HK-2 (cell line): Measurements from ENCODE around the gene SEPTIN3.

ENCODE experiments used
- DNase-seq: peaks from one replicate; pipeline ENCODE4 v3.0.0-alpha.2; 2018; ENCODE audit not compliant: unreplicated experiment

Gene SEPTIN3

GRCh38 chr22:41975299-41976069, 6.2 kb downstream of the SEPTIN3 start:
- DNase-seq, result no peak

DNA sequence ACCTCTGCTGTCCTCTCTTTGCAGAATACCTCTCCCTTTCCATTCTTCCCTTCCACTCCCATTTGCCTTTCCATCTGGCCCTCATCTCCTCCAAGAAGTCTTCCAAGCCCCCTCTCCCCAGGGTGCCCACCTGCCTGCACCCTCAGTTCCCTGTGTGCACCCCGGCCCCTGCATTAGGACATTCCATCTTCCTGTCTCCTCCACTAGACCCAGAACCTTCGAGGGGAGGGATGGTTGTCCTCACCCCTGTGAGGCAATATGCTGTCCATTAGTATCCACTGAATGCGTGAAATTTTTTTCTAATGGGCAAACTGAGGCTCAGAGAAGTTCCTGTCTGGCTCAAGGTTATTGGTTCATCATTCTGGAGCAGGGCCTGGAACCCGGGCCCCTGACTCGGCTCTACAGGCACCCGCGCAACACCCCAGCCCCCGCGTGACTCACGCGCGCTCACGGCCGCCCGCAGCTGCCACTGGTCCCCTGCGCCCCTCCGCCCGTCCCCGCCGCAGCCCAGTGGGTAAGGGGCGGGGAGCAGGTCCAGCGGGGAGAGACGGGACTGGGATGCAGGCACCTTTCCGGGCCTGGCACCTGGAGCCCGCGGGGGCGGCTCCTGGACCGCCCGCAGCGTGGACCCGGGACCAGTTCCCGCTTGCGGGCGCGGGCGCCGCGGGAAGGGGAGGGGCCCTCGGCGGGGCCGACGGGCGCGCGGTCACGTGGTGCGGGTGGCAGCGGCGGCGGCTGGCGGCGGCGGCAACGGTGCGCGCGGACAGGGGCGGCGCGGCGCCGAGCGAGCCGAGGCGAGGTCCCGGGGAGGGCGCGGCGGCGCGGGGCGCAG, 7.0 kb downstream of the SEPTIN3 start:
- no peak for DNase-seq

GRCh38 chr22:41976961-41977566, 7.8 kb downstream of the SEPTIN3 start:
- DNase-seq, result no peak

- no peak for DNase-seq
These were observed 9.5 kb downstream of the SEPTIN3 start for GRCh38 chr22:41978732-41979131.

DNA sequence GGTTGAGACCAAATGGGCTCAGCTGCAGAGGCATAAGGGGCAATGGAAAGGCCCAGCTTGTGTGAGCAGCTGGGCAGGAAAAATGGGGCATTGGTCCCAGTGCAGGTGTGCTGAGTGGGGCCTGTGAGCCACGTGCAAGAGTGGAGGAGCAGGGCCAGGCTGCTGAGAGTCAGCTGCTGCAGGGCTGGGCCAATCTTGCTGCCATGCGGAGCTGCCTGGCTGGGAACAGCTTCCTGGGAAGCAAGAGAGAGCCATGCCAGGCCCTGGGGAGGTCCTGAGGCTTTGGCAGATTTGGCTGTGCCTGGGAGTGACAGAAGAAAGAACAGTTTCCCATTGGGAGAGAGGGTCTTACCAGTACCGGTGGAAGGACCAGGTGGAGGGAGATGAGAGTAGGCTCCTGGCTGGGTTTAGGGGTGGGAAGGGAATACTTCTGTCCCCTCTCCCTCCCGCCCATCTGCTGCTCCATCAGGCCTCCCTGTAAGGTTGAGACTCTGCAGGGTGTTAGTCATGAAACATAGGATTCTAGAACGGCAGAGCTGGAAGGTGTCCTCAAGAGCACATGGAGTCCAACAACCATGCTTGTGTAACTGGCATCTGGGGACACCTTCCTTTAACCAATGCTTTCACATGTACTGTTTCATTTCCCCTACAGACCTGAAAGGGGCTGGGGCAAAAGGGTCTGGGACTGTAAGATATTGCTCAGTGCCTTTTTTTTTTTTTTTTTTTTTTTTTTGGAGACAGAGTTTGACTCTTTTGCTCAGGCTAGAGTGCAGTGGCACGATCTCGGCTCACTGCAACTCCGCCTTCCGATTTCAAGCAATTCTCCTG, 10.4 kb downstream of the SEPTIN3 start:
- no peak for DNase-seq

GRCh38 chr22:41982865-41983264, 13.6 kb downstream of the SEPTIN3 start:
- DNase-seq, result no peak

- no peak for DNase-seq
These were observed 14.5 kb downstream of the SEPTIN3 start for GRCh38 chr22:41983513-41984405.

DNA sequence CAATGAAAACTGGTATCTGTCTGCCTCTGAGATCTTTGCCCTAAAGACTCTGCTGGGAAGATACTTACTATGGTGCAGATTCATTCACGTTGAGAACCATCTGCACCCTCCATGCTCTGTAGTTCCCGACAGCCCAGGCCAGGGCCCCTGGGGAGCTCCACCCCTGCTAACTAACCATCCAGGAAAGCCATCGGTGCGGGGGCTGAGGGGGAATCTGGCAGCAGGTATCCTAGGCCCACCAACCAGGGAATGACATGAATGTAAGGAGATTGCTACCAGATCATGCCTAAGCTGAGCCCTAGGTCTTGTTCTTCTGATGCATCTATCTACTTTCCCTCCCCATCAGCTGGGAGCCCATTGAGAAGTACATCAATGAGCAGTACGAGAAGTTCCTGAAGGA, 18.0 kb downstream of the SEPTIN3 start:
- DNase-seq, result no peak

DNA sequence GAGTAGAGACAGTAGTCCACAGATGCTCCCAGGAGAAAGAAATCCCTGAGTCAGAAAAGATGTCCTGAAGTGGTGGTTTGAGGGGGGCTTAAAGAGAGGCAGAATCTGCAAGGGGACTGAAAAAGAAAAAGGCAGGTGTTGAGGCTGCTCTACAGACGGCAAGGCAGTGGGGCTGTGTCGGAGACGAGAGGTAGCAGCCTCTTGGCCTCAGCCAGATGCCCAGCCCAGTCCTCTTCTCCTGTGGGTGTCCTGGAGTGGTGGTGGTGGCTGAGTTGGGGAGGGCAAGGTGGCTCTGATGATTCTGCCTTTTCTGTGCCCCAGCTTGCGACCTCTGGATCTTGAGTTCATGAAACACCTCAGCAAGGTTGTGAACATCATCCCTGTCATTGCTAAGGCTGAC, 20.0 kb downstream of the SEPTIN3 start:
- no peak for DNase-seq

- no peak for DNase-seq
These were observed 21.9 kb downstream of the SEPTIN3 start for GRCh38 chr22:41991111-41991510.

- no peak for DNase-seq
These were observed 23.3 kb downstream of the SEPTIN3 start for GRCh38 chr22:41992496-41992895.

- no peak for DNase-seq
These were observed 26.0 kb downstream of the SEPTIN3 start for GRCh38 chr22:41995211-41995610.

GRCh38 chr22:41996826-41997225, 27.6 kb downstream of the SEPTIN3 start:
- DNase-seq, result no peak

GRCh38 chr22:41998361-41999261, 29.4 kb downstream of the SEPTIN3 start, which contains the start of gene WBP2NL:
Gene WBP2NL, plus strand, starts transcription at chr22:41998788. Its CDS starts 31 bp downstream, at chr22:41998819.
- peak; percentile 85 for DNase-seq

DNA sequence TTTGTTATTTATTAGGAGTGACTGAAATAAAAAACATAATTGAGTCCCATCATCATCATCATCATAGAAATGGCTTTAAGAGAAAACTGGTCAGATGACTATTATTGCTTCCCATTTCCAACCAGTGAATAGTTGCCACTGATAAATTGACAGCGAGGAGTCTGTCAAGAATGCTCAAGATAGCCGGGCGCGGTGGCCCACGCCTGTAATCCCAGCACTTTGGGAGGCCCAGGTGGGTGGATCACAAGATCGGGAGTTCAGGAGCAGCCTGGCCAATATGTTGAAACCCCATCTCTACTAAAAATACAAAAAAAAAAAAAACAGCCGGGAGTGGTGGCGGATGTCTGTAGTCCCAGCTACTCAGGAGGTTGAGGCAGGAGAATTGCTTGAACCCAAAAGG, 31.2 kb downstream of the SEPTIN3 start:
- no peak for DNase-seq

GRCh38 chr22:42001121-42001520, 31.9 kb downstream of the SEPTIN3 start:
- DNase-seq, result no peak

DNA sequence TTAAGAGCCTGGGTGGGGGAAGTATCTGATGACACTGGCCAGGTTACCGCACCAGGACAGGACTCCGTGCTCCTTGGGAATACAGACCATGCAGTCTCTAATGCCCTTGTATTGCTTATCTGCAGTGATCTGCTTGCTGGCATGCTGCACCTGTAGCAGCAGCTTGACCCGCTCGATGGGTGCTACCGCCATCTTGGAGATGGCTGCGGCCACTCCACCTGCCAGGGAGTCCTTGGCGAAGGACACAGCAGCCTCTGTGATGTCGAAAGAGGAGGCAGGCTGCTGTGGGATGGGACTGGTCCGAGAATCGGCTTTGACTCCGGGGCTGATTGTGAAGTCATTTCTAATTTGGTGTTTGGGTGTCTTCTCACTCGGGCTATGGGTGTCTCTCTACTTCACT, 32.5 kb downstream of the SEPTIN3 start:
- DNase-seq, result no peak

- no peak for DNase-seq
These were observed 38.7 kb downstream of the SEPTIN3 start for GRCh38 chr22:42007922-42008321.

DNA sequence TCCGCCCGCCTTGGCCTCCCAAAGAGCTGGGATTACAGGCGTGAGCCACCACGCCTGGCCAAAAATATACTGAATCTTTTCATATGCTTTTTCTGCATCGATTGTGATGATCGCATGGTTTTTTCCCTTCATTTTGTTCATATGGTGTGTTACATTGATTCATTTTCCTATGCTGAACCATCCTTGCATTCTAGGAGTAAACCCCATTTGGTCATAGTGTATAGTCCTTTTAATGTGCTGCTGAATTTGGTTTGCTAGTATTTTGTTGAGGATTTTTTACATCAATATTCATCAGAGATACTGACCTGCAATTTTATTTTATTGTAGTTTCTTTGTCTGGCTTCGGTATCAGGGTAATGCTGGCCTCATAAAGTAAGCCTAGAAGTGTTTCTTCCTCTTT, 41.5 kb downstream of the SEPTIN3 start:
- DNase-seq, result no peak

DNA sequence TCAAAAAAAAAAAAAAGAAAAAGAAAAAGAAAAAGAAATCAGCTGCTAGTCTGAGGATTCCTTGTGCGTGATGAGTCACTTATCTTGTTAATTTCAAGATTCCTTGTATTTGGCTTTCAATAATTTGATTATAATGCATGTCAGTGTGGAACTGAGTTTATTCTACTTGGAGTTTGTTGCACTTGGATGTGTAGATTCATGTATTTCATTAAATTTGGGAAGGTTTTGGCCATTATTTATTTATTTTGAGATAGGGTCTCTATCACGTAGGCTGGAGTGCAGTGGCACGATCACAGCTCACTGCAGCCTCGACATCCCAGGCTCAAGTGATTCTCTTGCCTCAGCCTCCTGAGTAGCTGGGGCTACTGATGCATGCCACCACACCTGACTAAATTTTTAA, 44.1 kb downstream of the SEPTIN3 start:
- no peak for DNase-seq
